Thymus (tissue), 11 donors: ENCODE data around the gene MAGED2. TPM values are rescaled to one million over a fixed set of nuclear protein-coding genes. Genes with fewer than 3 reads are reported as not detected.

ENCODE experiments used
- DNase-seq, 9 donors: peaks; one replicate each; pipeline ENCODE4 v3.0.0-alpha.2; 2013; ENCODE audit warnings: low spot score in 9 of 9, low read depth in 6 of 9, missing footprints in 1 of 9
- H3K27ac ChIP-seq, 2 donors: one replicate each; pipeline ENCODE4 v1.5.1; 2013; ENCODE audit warnings: control low read depth in 1 of 2, low read depth in 1 of 2, low read length in 1 of 2, mild to moderate bottlenecking in 1 of 2, moderate library complexity in 1 of 2
- H3K27me3 ChIP-seq, 2 donors: one replicate each; pipeline ENCODE4 v1.5.1; 2013; ENCODE audit warnings: low read length in 1 of 2; ENCODE audit not compliant: control insufficient read depth in 2 of 2, insufficient read depth in 1 of 2
- H3K36me3 ChIP-seq, 2 donors: one replicate each; pipeline ENCODE4 v1.5.1; 2013; ENCODE audit warnings: low read length in 1 of 2, mild to moderate bottlenecking in 1 of 2, moderate library complexity in 1 of 2; ENCODE audit not compliant: control insufficient read depth in 2 of 2, insufficient read depth in 2 of 2
- H3K4me1 ChIP-seq, 2 donors: one replicate each; pipeline ENCODE4 v1.5.1; 2013; ENCODE audit warnings: low read length in 2 of 2; ENCODE audit not compliant: control insufficient read depth in 2 of 2, insufficient read depth in 2 of 2
- H3K4me3 ChIP-seq, 2 donors: one replicate each; pipeline ENCODE4 v1.5.1; 2013; ENCODE audit warnings: low read length in 2 of 2, control low read depth in 1 of 2, mild to moderate bottlenecking in 1 of 2
- H3K9me3 ChIP-seq, 2 donors: one replicate each; pipeline ENCODE4 v1.5.1; 2013; ENCODE audit warnings: low read length in 1 of 2, mild to moderate bottlenecking in 1 of 2; ENCODE audit not compliant: control insufficient read depth in 2 of 2, insufficient read depth in 1 of 2
- WGBS: extraction: QIAGEN DNeasy Blood & Tissue Kit; methylation state at CpG from one replicate; pipeline ENCODE4 v1.1.7; 2013; 5-methylcytosine and 5-hydroxymethylcytosine counted together
- polyA plus RNA-seq: library from polyadenylated mRNA; stranded (reverse); fragments of 200-250 nt; gene quantifications from one replicate; pipeline ENCODE4 v1.2.3, GENCODE V29; 2013
- total RNA-seq: library from RNA; stranded (reverse); fragments of 120-200 nt; gene quantifications from one replicate; pipeline ENCODE4 v1.2.4, GENCODE V29; 2013
- donor health status: healthy.

Gene MAGED2
- total and polyA plus RNA-seq, 2 donors, result 88.3 to 183 TPM

- no peak for DNase-seq
- no peaks in the 10 kb centered on the region for H3K9me3 ChIP-seq
- H3K36me3 ChIP-seq, result peaks cover 45 to 50% of the 10 kb centered on the region in 2 donors
- H3K4me3 ChIP-seq, result no peak overlapping the region
- WGBS, result 99% methylated on average over 5 of the region's 5 CpGs
- H3K4me1 ChIP-seq, result peaks cover 0 to 5% of the 10 kb centered on the region in 2 donors
- H3K27ac ChIP-seq, result no peak overlapping the region
- H3K27me3 ChIP-seq, result no peaks in the 10 kb centered on the region
These were observed 3.0 kb downstream of the MAGED2 start for GRCh38 chrX:54810532-54810931.

- peaks cover 0 to 5% of the 10 kb centered on the region in 2 donors for H3K4me1 ChIP-seq
- no peak overlapping the region for H3K27ac ChIP-seq
- peaks cover 47 to 56% of the 10 kb centered on the region in 2 donors for H3K36me3 ChIP-seq
- no peaks in the 10 kb centered on the region for H3K9me3 ChIP-seq
- no peak for DNase-seq
- no peaks in the 10 kb centered on the region for H3K27me3 ChIP-seq
- WGBS, result 98% methylated on average over 9 of the region's 9 CpGs
- no peak overlapping the region for H3K4me3 ChIP-seq
These were observed 3.8 kb downstream of the MAGED2 start for GRCh38 chrX:54811301-54811885.

- H3K9me3 ChIP-seq, result no peaks in the 10 kb centered on the region
- H3K36me3 ChIP-seq, result peaks cover 47 to 57% of the 10 kb centered on the region in 2 donors
- no peak for DNase-seq
- WGBS, result 94% methylated on average over 3 of the region's 3 CpGs
- peaks cover 0 to 5% of the 10 kb centered on the region in 2 donors for H3K4me1 ChIP-seq
- no peaks in the 10 kb centered on the region for H3K27me3 ChIP-seq
- H3K27ac ChIP-seq, result no peak overlapping the region
- H3K4me3 ChIP-seq, result no peak overlapping the region
These were observed 4.8 kb downstream of the MAGED2 start for GRCh38 chrX:54812306-54812705.

GRCh38 chrX:54817220-54817820, 9.8 kb downstream of the MAGED2 start:
- Histone ChIP-seq H3K9me3 (no peaks in the 10 kb centered on the region), H3K36me3 (peaks cover 30 to 34% of the 10 kb centered on the region in 2 donors), H3K4me3 (no peak overlapping the region), H3K27me3 (no peaks in the 10 kb centered on the region), H3K4me1 (no peaks in the 10 kb centered on the region), H3K27ac (no peak overlapping the region)
- DNase-seq, result no peak
- WGBS, result 97% methylated on average over 7 of the region's 7 CpGs

- H3K9me3 ChIP-seq, result no peaks in the 10 kb centered on the region
- 93% methylated on average over 5 of the region's 5 CpGs for WGBS
- H3K4me1 ChIP-seq, result no peaks in the 10 kb centered on the region
- peaks cover 22 to 28% of the 10 kb centered on the region in 2 donors for H3K36me3 ChIP-seq
- no peak for DNase-seq
- H3K27ac ChIP-seq, result no peak overlapping the region
- H3K4me3 ChIP-seq, result no peak overlapping the region
- no peaks in the 10 kb centered on the region for H3K27me3 ChIP-seq
These were observed 10.7 kb downstream of the MAGED2 start for GRCh38 chrX:54818221-54818620.

- Histone ChIP-seq H3K4me1 (no peaks in the 10 kb centered on the region), H3K9me3 (no peaks in the 10 kb centered on the region), H3K27me3 (no peaks in the 10 kb centered on the region), H3K27ac (no peak overlapping the region), H3K36me3 (peaks cover 13 to 19% of the 10 kb centered on the region in 2 donors), H3K4me3 (no peak overlapping the region)
- WGBS, result 40% methylated on average over 8 of the region's 8 CpGs
- no peak for DNase-seq
These were observed 11.7 kb downstream of the MAGED2 start for GRCh38 chrX:54819201-54819600.

- Histone ChIP-seq H3K9me3 (no peaks in the 10 kb centered on the region), H3K4me1 (no peaks in the 10 kb centered on the region), H3K4me3 (no peak overlapping the region), H3K27me3 (no peaks in the 10 kb centered on the region), H3K36me3 (peaks cover under 1 to 4% of the 10 kb centered on the region in 2 donors), H3K27ac (no peak overlapping the region)
- 91% methylated on average over 6 of the region's 7 CpGs for WGBS
- no peak for DNase-seq
These were observed 13.2 kb downstream of the MAGED2 start for GRCh38 chrX:54820737-54821136.

GRCh38 chrX:54821310-54821709, 13.8 kb downstream of the MAGED2 start:
- H3K9me3 ChIP-seq, result no peaks in the 10 kb centered on the region

GRCh38 chrX:54824195-54824594, 16.6 kb downstream of the MAGED2 start:
- 78% methylated on average over 5 of the region's 5 CpGs for WGBS
- H3K27ac ChIP-seq, result no peak overlapping the region
- DNase-seq, result no peak
- no peaks in the 10 kb centered on the region for H3K27me3 ChIP-seq
- no peaks in the 10 kb centered on the region for H3K4me1 ChIP-seq
- H3K9me3 ChIP-seq, result no peaks in the 10 kb centered on the region
- no peaks in the 10 kb centered on the region for H3K36me3 ChIP-seq
- H3K4me3 ChIP-seq, result no peak overlapping the region

More at GRCh38 chrX:54821310-54821709, 13.8 kb downstream of the MAGED2 start:
- Histone ChIP-seq H3K4me3 (no peak overlapping the region), H3K4me1 (no peaks in the 10 kb centered on the region), H3K27me3 (no peaks in the 10 kb centered on the region), H3K27ac (no peak overlapping the region), H3K36me3 (peaks cover 0 to 2% of the 10 kb centered on the region in 2 donors)
- DNase-seq, result no peak
- whole genome bisulfite sequencing, result 96% methylated on average over 2 of the region's 2 CpGs
